GM18526 (cell line): ENCODE data around the gene RNF217.

Source experiments
- POLR2A ChIP-seq: IDR thresholded peaks from 3 replicates; pipeline ENCODE4 v1.6.1; 2011; ENCODE audit not compliant: insufficient read length; ENCODE audit errors: extremely low read depth

The RNF217 gene

DNA sequence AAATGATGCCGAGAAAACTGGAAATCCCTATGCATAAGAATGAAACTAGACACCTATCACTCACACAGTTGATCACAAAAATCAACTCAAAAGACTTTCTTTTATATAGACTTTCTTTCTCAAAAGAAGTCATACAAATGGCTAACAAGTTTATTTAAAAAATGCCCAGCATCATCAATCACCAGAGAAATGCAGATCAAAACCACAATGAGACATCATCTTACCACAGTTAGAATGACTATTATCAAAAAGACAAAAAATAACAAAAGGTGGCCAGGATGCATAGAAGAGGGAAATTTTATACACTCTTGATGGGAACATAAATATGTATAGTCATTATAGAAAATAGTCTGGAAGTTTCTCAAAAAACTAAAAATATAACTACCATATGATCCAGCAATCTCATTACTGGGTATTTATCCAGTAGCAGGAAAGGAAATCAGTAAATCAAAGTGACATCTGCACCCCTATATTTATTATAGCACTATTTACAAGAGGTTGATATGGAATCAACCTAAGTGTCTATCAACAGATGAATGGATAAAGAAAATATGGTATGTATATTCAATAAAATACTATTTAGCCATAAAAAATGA is 3.4 kb upstream of the RNF217 start:
- TF ChIP-seq POLR2A: no peak

DNA sequence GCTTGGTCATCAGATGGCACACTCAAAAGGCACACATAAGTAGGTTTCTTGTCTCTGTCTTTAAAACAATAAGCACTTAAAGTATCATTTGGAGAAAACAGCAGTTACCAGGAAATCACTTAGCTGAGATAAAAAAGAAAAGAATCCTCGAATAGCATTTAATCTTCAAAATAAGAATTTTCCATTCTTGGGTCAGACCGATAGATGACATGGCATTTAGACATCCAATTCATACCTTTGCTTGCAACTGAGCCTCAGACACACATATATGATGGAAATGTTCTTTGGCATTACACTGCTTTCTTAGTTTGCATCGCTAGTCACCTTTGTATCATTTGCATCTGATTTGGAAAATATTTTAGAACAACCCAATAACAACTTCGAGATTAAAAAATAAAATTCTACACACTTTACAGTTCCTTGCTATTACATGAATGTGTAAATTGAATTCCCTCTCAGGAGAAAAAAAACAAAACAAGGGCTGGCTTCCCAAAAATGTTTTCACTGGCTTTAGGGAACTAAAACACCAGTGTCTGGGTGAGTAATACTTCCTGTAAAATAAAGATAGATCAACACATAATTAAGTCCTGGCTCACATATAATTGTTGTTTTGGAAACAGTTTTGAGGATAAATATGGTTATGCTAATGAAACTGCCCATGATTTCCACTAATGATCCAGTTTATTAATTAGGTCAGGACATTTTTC is 1.3 kb upstream of the RNF217 start:
- no peak for TF ChIP-seq POLR2A

DNA sequence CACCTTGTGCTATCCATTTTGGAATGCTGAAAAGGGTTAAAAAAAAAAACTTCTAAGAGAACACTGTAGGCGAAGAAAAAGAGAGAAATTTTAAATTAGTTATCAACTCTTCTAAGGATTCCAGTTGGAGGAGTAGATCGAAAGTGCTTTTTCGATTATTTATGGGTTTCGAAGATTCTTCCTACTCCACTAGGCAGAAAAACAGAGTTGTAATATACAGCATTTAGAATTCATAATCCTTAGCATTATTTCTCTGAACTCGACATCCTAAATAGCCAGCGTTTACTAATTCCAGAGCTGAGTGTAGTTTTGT is 817 bp upstream of the RNF217 start:
- TF ChIP-seq POLR2A: no peak

DNA sequence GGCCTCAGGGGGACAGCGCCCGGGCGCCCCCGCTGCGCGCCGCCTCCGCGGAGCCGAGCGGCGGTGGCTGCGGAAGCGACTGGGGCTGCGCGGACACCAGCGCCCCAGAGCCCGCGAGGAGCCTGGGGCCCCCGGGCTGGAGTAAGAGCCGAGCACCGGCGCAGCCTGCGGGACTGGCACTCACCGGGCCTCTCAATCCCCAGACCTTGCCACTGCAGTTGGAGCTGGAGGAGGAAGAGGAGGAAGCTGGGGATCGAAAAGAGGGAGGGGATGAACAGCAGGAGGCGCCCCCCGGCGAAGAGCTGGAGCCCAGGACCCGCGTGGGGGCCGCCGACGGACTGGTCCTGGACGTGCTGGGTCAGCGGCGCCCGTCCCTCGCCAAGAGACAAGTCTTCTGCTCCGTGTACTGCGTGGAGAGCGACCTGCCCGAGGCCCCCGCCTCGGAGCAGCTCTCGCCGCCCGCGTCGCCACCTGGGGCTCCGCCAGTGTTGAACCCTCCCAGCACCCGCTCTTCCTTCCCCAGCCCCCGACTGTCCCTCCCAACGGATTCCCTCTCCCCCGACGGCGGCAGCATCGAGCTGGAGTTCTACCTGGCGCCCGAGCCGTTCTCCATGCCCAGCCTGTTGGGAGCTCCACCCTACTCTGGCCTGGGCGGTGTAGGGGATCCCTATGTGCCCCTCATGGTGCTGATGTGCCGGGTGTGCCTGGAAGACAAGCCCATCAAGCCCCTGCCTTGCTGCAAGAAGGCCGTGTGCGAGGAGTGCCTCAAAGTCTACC is 590 bp downstream of the RNF217 start:
- no peak for TF ChIP-seq POLR2A

DNA sequence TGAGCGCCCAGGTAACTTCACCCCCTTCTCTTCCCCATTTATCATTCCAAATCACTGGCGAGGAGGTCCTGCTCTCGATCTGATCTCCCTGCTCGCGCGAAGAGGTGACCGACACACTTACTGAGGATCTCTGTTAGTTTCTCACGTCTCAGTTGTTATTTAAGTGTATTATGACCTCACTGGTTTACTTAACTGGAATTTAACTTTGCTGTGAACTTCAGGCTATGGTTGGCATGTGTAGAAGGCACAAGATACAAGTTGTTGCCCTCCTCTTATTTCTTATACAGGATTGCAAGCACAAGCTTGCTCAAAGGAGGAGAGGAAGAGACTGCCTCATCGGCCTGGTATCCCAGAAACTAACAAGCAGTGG is 1.2 kb downstream of the RNF217 start:
- no peak for TF ChIP-seq POLR2A

DNA sequence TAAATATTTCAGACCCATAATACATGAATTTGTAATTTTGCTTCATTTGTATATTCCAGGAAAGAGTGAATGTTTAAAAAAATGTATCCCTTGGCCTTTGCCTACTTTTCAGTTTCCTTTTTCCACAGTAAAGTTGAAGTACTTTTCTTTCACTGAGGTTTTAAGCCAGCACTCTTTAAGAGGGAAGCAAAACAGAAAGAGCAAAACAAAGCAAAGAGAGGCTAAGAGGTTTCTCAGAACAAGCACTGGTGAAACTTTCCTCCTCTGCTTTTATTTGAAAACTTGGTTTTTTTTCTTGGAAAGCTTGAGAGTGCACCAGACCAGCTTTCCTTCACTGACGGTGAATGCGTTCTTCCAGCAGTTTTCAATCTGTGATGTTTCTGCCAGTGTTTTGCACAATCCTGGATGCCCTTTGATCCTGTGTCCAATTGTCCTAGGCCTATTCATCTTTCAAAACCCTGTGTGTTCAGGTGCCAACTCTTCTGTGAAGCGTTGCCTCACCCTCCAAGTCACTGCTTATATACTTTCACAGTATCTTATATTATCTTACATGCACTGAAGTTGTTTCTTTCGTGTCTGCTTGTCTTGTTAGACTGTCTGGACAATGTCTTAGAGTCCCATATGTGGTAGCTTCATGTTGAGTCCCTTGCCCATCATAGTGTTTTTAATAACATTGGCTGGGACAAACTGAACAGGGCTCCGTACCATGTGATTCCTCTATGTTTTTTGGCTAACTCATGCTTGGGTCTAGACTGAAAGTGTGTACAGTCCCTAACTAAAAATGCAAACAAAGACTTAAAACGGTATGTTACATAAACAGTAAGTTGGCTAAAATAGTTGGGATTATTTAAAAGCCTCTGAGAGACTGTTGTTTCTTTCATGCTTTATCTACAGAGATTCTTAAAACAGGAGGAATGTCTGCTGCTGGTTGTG is 1.9 kb downstream of the RNF217 start:
- no peak for TF ChIP-seq POLR2A

DNA sequence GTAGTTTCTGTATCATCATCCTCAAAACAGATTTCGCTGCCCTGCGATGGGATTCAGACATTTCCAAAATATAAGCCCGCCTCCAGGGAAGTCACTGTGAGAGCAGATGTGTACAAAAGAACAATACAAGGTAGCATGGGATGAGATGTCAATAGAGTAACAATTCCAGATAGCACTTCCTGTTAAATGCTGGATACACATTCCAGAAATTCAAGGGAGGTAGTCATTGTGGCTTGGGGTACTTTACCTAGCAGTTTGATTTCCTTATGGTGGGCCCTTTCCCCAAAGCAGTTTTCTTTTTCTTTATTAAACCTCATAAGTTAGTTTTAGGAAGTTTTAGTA is 2.5 kb downstream of the RNF217 start:
- TF ChIP-seq POLR2A: no peak

DNA sequence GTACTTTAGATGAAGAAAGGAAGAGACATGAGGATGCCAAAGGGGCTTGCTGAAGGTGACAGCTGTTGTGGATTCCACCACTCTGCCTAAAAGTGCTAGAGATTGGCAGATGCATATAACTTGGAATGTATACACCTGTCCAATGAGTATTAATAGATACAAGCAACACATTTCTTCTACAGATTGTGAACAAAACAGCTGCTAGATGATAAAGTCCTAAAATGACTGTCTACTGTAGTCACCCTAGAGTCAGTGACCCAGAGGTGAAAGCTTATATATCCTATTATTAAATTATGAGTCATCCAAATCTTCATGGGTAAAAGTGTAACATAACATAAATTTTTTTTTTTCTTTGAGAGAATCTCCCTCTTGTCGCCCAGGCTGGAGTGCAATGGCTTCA is 5.2 kb downstream of the RNF217 start:
- TF ChIP-seq POLR2A: no peak

DNA sequence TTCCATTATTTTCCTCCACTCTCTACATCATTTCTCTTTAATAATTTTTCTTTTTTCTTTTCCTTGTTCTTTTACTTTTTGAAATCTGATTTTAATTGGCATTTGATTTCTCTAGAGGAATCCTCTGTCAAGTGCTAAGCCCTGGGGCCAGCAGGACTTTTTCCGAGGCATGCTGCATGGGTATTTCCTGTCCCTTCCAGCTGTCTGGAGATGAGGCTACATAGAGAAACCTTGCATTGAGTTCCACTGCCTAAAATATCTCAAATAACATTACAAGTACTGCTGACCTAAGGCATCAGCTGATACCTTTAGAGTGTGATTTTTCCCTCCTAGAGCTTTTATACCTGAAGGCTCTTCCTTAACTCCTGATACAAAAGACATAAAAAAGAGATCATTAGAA is 6.2 kb downstream of the RNF217 start:
- TF ChIP-seq POLR2A: no peak

DNA sequence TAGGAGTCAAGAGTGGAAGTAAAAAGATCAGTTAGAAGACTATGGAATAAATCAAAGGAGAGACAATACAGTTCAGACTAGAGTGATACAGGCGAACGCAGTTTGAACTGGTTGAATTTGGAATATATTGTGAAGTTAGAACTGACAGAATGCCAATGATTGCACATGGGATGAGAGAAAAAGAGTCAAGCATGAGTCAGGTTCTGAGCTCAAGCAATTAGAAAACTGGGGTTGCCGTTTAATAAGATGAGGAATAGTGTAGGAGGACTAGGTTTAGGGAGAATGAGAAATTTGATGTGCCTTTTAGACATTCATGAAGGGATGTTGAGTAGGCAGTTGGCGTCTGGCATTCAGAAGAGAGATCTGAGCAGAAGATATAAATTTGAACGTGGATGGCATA is 8.0 kb downstream of the RNF217 start:
- no peak for TF ChIP-seq POLR2A

DNA sequence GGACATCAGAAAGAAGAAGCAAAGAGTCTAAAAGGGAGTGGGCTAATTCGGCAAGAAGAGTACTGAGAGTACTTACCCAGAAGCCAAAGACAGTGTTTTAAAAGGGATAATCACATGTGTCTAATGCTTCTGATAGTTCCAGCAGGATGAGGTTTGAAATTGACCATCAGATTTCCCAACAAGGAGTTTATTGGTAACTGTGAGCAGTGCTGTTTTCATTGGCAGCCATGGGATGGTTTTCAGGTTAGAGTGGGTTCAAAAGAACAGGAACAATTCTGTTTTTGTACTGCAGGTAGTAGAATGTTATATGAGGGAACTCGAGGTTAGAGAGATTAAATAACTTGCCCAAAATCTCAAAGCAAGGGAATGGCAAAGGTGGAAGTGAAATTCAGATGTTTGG is 8.5 kb downstream of the RNF217 start:
- no peak for TF ChIP-seq POLR2A

DNA sequence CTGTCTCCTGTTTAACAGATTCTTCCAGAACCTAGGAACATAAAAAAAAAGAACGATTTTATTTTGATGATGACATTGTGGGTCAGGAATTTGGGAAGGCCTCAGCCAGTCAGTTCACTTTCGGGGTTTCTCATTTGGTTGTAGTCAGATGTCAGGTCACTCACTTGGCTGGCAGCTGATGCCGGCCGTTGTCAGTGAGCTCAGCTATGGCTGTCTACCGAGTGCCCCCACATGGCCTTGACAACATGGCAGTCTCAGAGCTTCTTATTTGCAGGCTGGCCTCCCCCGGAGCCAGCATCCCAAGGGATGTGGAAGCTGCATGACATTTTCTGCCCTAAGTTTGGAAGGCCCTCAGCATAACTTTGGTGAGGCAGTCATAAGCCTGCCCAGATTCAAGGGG is 11.5 kb downstream of the RNF217 start:
- no peak for TF ChIP-seq POLR2A

DNA sequence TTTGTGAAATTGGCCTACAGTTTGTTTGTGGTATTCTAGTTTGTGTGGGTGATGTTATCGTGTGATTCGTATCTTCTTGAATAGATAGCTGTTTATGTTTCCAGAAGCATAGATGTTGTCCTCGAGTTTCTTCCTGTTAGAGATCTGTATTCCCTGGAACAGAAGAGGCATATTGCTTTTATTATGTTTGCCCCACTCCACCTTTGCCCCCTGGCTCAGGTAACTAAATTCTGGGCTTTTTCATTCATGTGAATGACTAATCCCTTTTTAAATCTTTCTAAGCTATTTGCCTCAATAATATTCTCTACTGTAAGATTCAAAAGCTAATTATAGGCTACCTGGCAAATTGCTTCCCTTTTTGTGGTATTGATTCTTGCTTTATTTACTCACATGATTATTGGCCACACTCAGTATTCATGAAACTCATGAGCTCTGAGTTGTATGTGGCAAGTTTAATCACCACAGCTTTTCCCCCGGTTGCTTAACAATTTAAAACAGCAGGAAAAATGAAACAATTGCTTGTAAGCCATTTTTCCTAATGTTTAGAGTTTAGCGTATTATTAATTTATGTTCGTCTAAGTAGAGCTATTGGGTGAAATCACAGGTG is 12.6 kb downstream of the RNF217 start:
- TF ChIP-seq POLR2A: no peak

DNA sequence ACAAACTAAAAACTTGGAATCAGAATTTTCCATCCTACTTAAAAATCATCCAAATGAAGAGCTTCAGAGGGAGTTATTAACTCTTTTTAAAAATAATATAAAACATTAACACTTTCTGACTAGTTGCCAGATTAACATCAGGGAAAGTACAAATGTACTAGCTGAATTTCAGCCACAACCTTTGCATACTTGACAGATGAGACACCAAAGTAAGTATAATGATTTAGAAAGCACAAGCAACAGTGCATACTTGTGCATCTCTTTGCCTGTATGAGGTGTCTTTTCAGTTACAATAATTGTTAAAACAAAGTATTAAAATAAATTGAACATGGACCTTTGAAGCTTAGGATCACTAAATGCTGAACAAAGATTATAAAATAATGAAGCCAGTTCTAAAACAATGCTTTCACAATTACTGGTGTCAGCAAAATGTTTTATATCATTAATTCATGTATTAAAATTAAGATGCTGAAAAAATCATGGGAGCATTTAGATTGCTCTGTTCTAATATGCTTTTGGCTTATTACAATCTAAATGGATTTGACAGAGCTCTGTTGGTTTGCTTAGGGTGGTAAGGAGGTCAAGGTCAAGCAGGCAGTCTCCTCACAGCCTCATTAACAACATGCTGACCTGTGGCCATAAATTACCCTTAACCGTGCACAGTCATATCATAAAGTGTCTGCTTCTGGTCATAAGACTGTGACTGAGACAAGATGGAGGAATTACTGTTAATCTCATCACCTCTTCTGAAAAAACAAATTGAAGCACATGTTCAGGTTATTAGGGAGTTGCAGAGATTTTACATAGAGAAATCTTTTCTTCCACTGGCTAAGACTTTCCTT is 15.1 kb downstream of the RNF217 start:
- TF ChIP-seq POLR2A: no peak

DNA sequence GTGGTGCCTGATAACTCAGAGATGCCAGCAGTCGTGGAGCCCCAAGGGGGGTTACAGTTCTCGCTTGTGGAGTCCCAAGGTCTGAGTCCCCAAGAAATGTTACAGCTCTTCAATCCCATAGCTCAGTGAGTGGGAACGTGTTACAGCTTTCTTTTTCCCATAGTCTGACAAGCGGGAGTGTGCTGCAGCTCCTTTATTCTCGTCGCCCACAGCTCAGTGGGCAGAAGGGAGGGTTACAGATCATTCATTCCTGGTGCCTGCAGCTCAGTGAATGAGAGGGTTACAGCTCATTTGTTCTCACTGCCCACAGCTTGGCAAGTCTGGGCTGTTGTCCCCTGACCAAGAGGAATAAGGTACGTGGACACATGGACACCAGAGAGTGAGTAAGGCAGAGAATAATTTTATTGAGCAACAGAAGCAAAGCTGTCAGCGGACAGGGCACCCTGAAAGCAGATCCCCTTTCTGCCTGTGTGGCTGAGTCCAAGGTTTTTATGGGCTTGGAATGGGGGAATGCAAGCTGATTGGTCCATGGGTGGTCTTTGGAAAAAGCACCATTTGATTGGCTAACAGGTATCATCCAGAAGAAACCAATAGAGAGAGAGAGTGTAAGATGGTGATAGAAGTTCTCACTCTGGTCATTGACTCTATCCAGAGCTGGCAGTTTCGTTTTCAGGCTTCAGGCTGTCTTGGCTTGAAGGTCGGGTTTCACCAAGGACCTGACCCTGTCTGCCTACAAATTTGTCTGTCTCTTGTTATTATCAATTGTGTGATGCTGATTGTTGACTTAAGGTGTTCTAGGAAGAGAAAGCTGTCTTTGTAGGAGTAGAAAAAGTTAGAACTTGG is 16.4 kb downstream of the RNF217 start:
- TF ChIP-seq POLR2A: no peak
